NCI-H2107 (cell line): Measurements from ENCODE around the gene ACSS1.

Source experiments
- DNase-seq: peaks from one replicate; lab custom pipeline; 2025; lab: John Stamatoyannopoulos, UW

Gene ACSS1

GRCh38 chr20:25078662-25079061 lies 20.7 kb upstream of the ACSS1 start:
- DNase-seq: no peak

GRCh38 chr20:25077610-25078169 lies 19.8 kb upstream of the ACSS1 start:
- DNase-seq: no peak

- peak; percentile 14 for DNase-seq
Measured at GRCh38 chr20:25076731-25077609, 19.0 kb upstream of the ACSS1 start.

- DNase-seq: no peak
Measured at GRCh38 chr20:25076201-25076600, 18.3 kb upstream of the ACSS1 start.

GRCh38 chr20:25073544-25073943 lies 15.6 kb upstream of the ACSS1 start:
- DNase-seq: no peak

GRCh38 chr20:25072226-25072811 lies 14.4 kb upstream of the ACSS1 start:
- no peak for DNase-seq

GRCh38 chr20:25071734-25072133 lies 13.8 kb upstream of the ACSS1 start:
- DNase-seq: no peak

- DNase-seq: no peak
Measured at GRCh38 chr20:25070821-25071473, 13.0 kb upstream of the ACSS1 start.

GRCh38 chr20:25067102-25067987 lies 9.4 kb upstream of the ACSS1 start:
- DNase-seq: no peak

- DNase-seq: no peak
Measured at GRCh38 chr20:25066386-25066785, 8.4 kb upstream of the ACSS1 start.

- DNase-seq: no peak
Measured at GRCh38 chr20:25065625-25066338, 7.8 kb upstream of the ACSS1 start.

GRCh38 chr20:25065072-25065624 lies 7.2 kb upstream of the ACSS1 start:
- no peak for DNase-seq

GRCh38 chr20:25064561-25065071 lies 6.7 kb upstream of the ACSS1 start:
- DNase-seq: no peak

GRCh38 chr20:25063981-25064380 lies 6.0 kb upstream of the ACSS1 start:
- DNase-seq: no peak

GRCh38 chr20:25063546-25063945 lies 5.6 kb upstream of the ACSS1 start:
- no peak for DNase-seq

GRCh38 chr20:25062841-25063240 lies 4.9 kb upstream of the ACSS1 start:
- DNase-seq: no peak

GRCh38 chr20:25061821-25062530 lies 4.0 kb upstream of the ACSS1 start:
- no peak for DNase-seq

GRCh38 chr20:25061103-25061799 lies 3.3 kb upstream of the ACSS1 start:
- no peak for DNase-seq

GRCh38 chr20:25059866-25060465 lies 2.0 kb upstream of the ACSS1 start:
- no peak for DNase-seq
